ENCODE results near the gene CYP1A1.
A peak's percentile ranks its signal among the peaks of the same experiment; 100 is the strongest.
"Not testable (repeated sequence)": the region's sequence is repeated elsewhere in the genome, so short reads cannot be mapped to it uniquely, and the experiment has no call there.

CYP1A1 gene

GRCh38 chr15:74725225-74725774 is at the start of gene CYP1A1:
Gene CYP1A1 (minus strand): TSS chr15:74725528. CDS start chr15:74723097, 2,431 bp downstream.
- DNase-seq (ENCODE audit: low read depth, low spot score), result peak; percentile 34

GRCh38 chr15:74773731-74774252 is 48.5 kb upstream of the CYP1A1 start:
- DNase-seq (ENCODE audit: low read depth, low spot score), result peak; percentile 26

GRCh38 chr15:74773329-74773728 is 48.0 kb upstream of the CYP1A1 start:
- no peak for DNase-seq (ENCODE audit: low read depth, low spot score)

- no peak for DNase-seq (ENCODE audit: low read depth, low spot score)
These were observed 45.0 kb upstream of the CYP1A1 start for GRCh38 chr15:74770211-74770903.

- no peak for DNase-seq (ENCODE audit: low read depth, low spot score)
These were observed 44.2 kb upstream of the CYP1A1 start for GRCh38 chr15:74769463-74770025.

GRCh38 chr15:74768771-74769342 is 43.5 kb upstream of the CYP1A1 start:
- peak; percentile 71 for DNase-seq (ENCODE audit: low read depth, low spot score)

- no peak for DNase-seq (ENCODE audit: low read depth, low spot score)
These were observed 42.9 kb upstream of the CYP1A1 start for GRCh38 chr15:74768099-74768770.

- no peak for DNase-seq (ENCODE audit: low read depth, low spot score)
These were observed 42.1 kb upstream of the CYP1A1 start for GRCh38 chr15:74767167-74768098.

- no peak for DNase-seq (ENCODE audit: low read depth, low spot score)
These were observed 38.1 kb upstream of the CYP1A1 start for GRCh38 chr15:74763416-74763815.

GRCh38 chr15:74762791-74763150 is 37.4 kb upstream of the CYP1A1 start:
- no peak for DNase-seq (ENCODE audit: low read depth, low spot score)

- no peak for DNase-seq (ENCODE audit: low read depth, low spot score)
These were observed 33.4 kb upstream of the CYP1A1 start for GRCh38 chr15:74758736-74759135.

GRCh38 chr15:74754593-74755215 is 29.4 kb upstream of the CYP1A1 start:
- no peak for DNase-seq (ENCODE audit: low read depth, low spot score)

- DNase-seq (ENCODE audit: low read depth, low spot score), result peak; percentile 80
These were observed 27.2 kb upstream of the CYP1A1 start for GRCh38 chr15:74752531-74752930.

GRCh38 chr15:74752011-74752410 is 26.7 kb upstream of the CYP1A1 start:
- no peak for DNase-seq (ENCODE audit: low read depth, low spot score)

GRCh38 chr15:74750751-74751150 is 25.4 kb upstream of the CYP1A1 start:
- no peak for DNase-seq (ENCODE audit: low read depth, low spot score)

- no peak for DNase-seq (ENCODE audit: low read depth, low spot score)
These were observed 24.5 kb upstream of the CYP1A1 start for GRCh38 chr15:74749832-74750231.

GRCh38 chr15:74748322-74748946 is 23.1 kb upstream of the CYP1A1 start, which contains the start of gene CYP1A2:
Gene CYP1A2 (plus strand): TSS chr15:74748845. CDS start chr15:74749739, 894 bp downstream.
- DNase-seq (ENCODE audit: low read depth, low spot score), result no peak

- DNase-seq (ENCODE audit: low read depth, low spot score), result no peak
These were observed 21.1 kb upstream of the CYP1A1 start for GRCh38 chr15:74746389-74746788.

GRCh38 chr15:74742422-74742821 is 17.1 kb upstream of the CYP1A1 start:
- DNase-seq (ENCODE audit: low read depth, low spot score), result no peak

- not testable (repeated sequence) for DNase-seq (ENCODE audit: low read depth, low spot score)
These were observed 12.9 kb upstream of the CYP1A1 start for GRCh38 chr15:74738239-74738638.
